ENCODE measurements around the gene CHCHD4. TPM values are rescaled to one million over a fixed set of nuclear protein-coding genes. Genes with fewer than 3 reads are reported as not detected.

CHCHD4 gene
- polyA plus RNA-seq, 1 donor (not counting 4 experiments of a cell fraction or from before 2014, with no cell fraction given), result 22.1 TPM

- Histone ChIP-seq H3K27me3 (ENCODE audit: control insufficient read depth, extremely low read depth, insufficient read depth, low read length) (no peaks in the 10 kb centered on the region), H3K36me3 (ENCODE audit: control insufficient read depth in 2 of 2, extremely low read depth in 1 of 2, insufficient read depth in 2 of 2, low read length in 2 of 2) (peaks cover 27 to 59% of the 10 kb centered on the region in 2 experiments), H3K79me2 (ENCODE audit: control insufficient read depth, insufficient read depth, low read length) (peaks cover 3% of the 10 kb centered on the region), H3K4me2 (ENCODE audit: control insufficient read depth, extremely low read depth, insufficient read depth, low read depth, low read length) (peak overlapping the region; percentile 78), H2AFZ (ENCODE audit: control insufficient read depth, low read length) (peak overlapping the region; percentile 74), H3K9me3 (ENCODE audit: control insufficient read depth, low read depth, low read length) (no peaks in the 10 kb centered on the region), H4K20me1 (ENCODE audit: control insufficient read depth, extremely low read depth, insufficient read depth, low read length) (peaks cover 2% of the 10 kb centered on the region), H3K9ac (ENCODE audit: control insufficient read depth, extremely low read depth, insufficient read depth, low read length) (peak overlapping the region; percentile 91), H3K9me1 (ENCODE audit: control insufficient read depth, extremely low read depth, insufficient read depth, low read length) (no peaks in the 10 kb centered on the region), H3K4me3 (ENCODE audit: control insufficient read depth in 2 of 3, extremely low read depth in 1 of 3, insufficient read depth in 2 of 3, low read depth in 1 of 3, low read length in 3 of 3) (peak overlapping the region in 2 of 3 experiments; percentile 25 to 49), H3K27ac (ENCODE audit: control insufficient read depth, insufficient read depth, low read length) (peak overlapping the region; percentile 98), H3K4me1 (ENCODE audit: control insufficient read depth, extremely low read depth, insufficient read depth, low read length) (peaks cover 42% of the 10 kb centered on the region)
- DNase-seq (ENCODE audit: low read depth, low spot score) (peak; percentile 94), FAIRE-seq (peak; percentile 91)
- dilution Hi-C loops (cut with MboI; ENCODE audit: extremely low pct_ligation_motif_present, low sequenced_read_pairs), result no loop called here
- TF ChIP-seq EZH2 (IDR thresholded peaks at IDR 0.05; ENCODE audit: low read length) (no peak), CTCF (optimal IDR thresholded peaks at IDR 0.05 in 1 of 3, IDR thresholded peaks at IDR 0.05 in 1 of 3, conservative IDR thresholded peaks at IDR 0.05 in 1 of 3; ENCODE audit: extremely low read depth in 1 of 3, insufficient read depth in 2 of 3, low read length in 3 of 3) (no peak)
Observed at GRCh38 chr3:14144423-14145075, 19.9 kb upstream of the CHCHD4 start.

GRCh38 chr3:14143271-14144225 is 18.9 kb upstream of the CHCHD4 start:
- peaks cover 42% of the 10 kb centered on the region for H3K4me1 ChIP-seq (ENCODE audit: control insufficient read depth, extremely low read depth, insufficient read depth, low read length)
- H3K36me3 ChIP-seq (ENCODE audit: control insufficient read depth in 2 of 2, extremely low read depth in 1 of 2, insufficient read depth in 2 of 2, low read length in 2 of 2), result peaks cover 32 to 57% of the 10 kb centered on the region in 2 experiments
- H3K27me3 ChIP-seq (ENCODE audit: control insufficient read depth, extremely low read depth, insufficient read depth, low read length), result no peaks in the 10 kb centered on the region
- H2AFZ ChIP-seq (ENCODE audit: control insufficient read depth, low read length), result no peak overlapping the region
- peak overlapping the region; percentile 91 for H3K9ac ChIP-seq (ENCODE audit: control insufficient read depth, extremely low read depth, insufficient read depth, low read length)
- H3K4me2 ChIP-seq (ENCODE audit: control insufficient read depth, extremely low read depth, insufficient read depth, low read depth, low read length), result peak overlapping the region; percentile 78
- DNase-seq (ENCODE audit: low read depth, low spot score) (no peak), FAIRE-seq (peak; percentile 97)
- peak overlapping the region in 2 of 3 experiments; percentile 25 to 49 for H3K4me3 ChIP-seq (ENCODE audit: control insufficient read depth in 2 of 3, extremely low read depth in 1 of 3, insufficient read depth in 2 of 3, low read depth in 1 of 3, low read length in 3 of 3)
- H3K9me1 ChIP-seq (ENCODE audit: control insufficient read depth, extremely low read depth, insufficient read depth, low read length), result no peaks in the 10 kb centered on the region
- dilution Hi-C loops (cut with MboI; ENCODE audit: extremely low pct_ligation_motif_present, low sequenced_read_pairs), result no loop called here
- peak overlapping the region; percentile 98 for H3K27ac ChIP-seq (ENCODE audit: control insufficient read depth, insufficient read depth, low read length)
- H3K79me2 ChIP-seq (ENCODE audit: control insufficient read depth, insufficient read depth, low read length), result peaks cover 3% of the 10 kb centered on the region
- TF ChIP-seq CTCF (optimal IDR thresholded peaks at IDR 0.05 in 1 of 3, IDR thresholded peaks at IDR 0.05 in 1 of 3, conservative IDR thresholded peaks at IDR 0.05 in 1 of 3; ENCODE audit: extremely low read depth in 1 of 3, insufficient read depth in 2 of 3, low read length in 3 of 3) (no peak), EZH2 (IDR thresholded peaks at IDR 0.05; ENCODE audit: low read length) (no peak)
- H4K20me1 ChIP-seq (ENCODE audit: control insufficient read depth, extremely low read depth, insufficient read depth, low read length), result peaks cover 2% of the 10 kb centered on the region
- no peaks in the 10 kb centered on the region for H3K9me3 ChIP-seq (ENCODE audit: control insufficient read depth, low read depth, low read length)

Data from keratinocyte (primary cell).